WTC11 (cell line): ENCODE measurements around the gene TDRD15. TPM values are rescaled to one million over a fixed set of nuclear protein-coding genes. Genes with fewer than 3 reads are reported as not detected.

Source experiments
- ATAC-seq: fragments of 200-7000 bp; cut with Tn5 transposase; 2 replicates; pipeline ENCODE4 v1.10.0; 2021; ENCODE audit warnings: mild to moderate bottlenecking, moderate library complexity
- CTCF ChIA-PET: fragments of 300-600 bp; sonication (Branson Sonifier 250); formaldehyde crosslinking; loops from one replicate; lab custom pipeline; 2021; ENCODE audit warnings: antibody characterized with exemption; lab: Charles Lee
- POLR2A ChIA-PET: fragments of 350-600 bp; sonication (Branson Sonifier 250); formaldehyde crosslinking; loops from one replicate; lab custom pipeline; 2021; ENCODE audit warnings: antibody characterized with exemption; lab: Charles Lee
- DNase-seq: peaks from one replicate; pipeline ENCODE4 v3.0.0; 2021; ENCODE audit warnings: low spot score
- H3K27ac Mint-ChIP-seq: 2 replicates; pipeline ENCODE4 v1.8.0; 2021; ENCODE audit warnings: mixed read lengths
- H3K27me3 Mint-ChIP-seq: 2 replicates; pipeline ENCODE4 v1.8.0; 2021; ENCODE audit warnings: low read depth, mild to moderate bottlenecking, moderate library complexity, mixed read lengths
- H3K36me3 Mint-ChIP-seq: 2 replicates; pipeline ENCODE4 v1.8.0; 2021; ENCODE audit warnings: mixed read lengths
- H3K4me1 Mint-ChIP-seq: 2 replicates; pipeline ENCODE4 v1.8.0; 2022; ENCODE audit warnings: mixed read lengths
- H3K4me3 Mint-ChIP-seq: 2 replicates; pipeline ENCODE4 v1.8.0; 2021; ENCODE audit warnings: mild to moderate bottlenecking, moderate library complexity, mixed read lengths
- H3K9me3 Mint-ChIP-seq: 2 replicates; pipeline ENCODE4 v1.8.0; 2021; ENCODE audit warnings: mixed read lengths
- CBFB ChIP-seq: sonication (generic); formaldehyde crosslinking; IDR thresholded peaks from 2 replicates; pipeline ENCODE4 v1.8.1; 2022; ENCODE audit warnings: mild to moderate bottlenecking, low read depth, missing genetic modification reagents
- ELF4 ChIP-seq: sonication (generic); formaldehyde crosslinking; IDR thresholded peaks from 2 replicates; pipeline ENCODE4 v1.8.1; 2022; ENCODE audit warnings: low read depth, mild to moderate bottlenecking, moderate library complexity, missing genetic modification reagents
- MYBL2 ChIP-seq: sonication (generic); formaldehyde crosslinking; IDR thresholded peaks from 2 replicates; pipeline ENCODE4 v1.8.1; 2023; ENCODE audit warnings: mild to moderate bottlenecking, moderate library complexity, missing genetic modification reagents
- NR2C2 ChIP-seq: sonication (generic); formaldehyde crosslinking; IDR thresholded peaks from 2 replicates; pipeline ENCODE4 v1.8.0; 2022; ENCODE audit warnings: mild to moderate bottlenecking, missing genetic modification reagents
- NR3C1 ChIP-seq: sonication (generic); formaldehyde crosslinking; conservative IDR thresholded peaks from 2 replicates; pipeline ENCODE4 v1.8.1; 2023; ENCODE audit warnings: low read depth, mild to moderate bottlenecking, missing genetic modification reagents
- RELA ChIP-seq: sonication (generic); formaldehyde crosslinking; IDR thresholded peaks from 2 replicates; pipeline ENCODE4 v1.8.1; 2022; ENCODE audit warnings: missing genetic modification reagents, mild to moderate bottlenecking, borderline replicate concordance
- SOX15 ChIP-seq: fragments of 250-450 bp; sonication (Bioruptor Pico); IDR thresholded peaks from 2 replicates; pipeline ENCODE4 v1.9.0; 2021; ENCODE audit warnings: mild to moderate bottlenecking
- TEAD4 ChIP-seq: sonication (generic); formaldehyde crosslinking; IDR thresholded peaks from 2 replicates; pipeline ENCODE4 v1.8.0; 2022; ENCODE audit warnings: mild to moderate bottlenecking, missing genetic modification reagents
- ZBTB21 ChIP-seq: sonication (generic); formaldehyde crosslinking; IDR thresholded peaks from 2 replicates; pipeline ENCODE4 v1.8.1; 2023; ENCODE audit warnings: mild to moderate bottlenecking, missing genetic modification reagents, borderline replicate concordance
- ZNF121 ChIP-seq: sonication (generic); formaldehyde crosslinking; IDR thresholded peaks from 2 replicates; pipeline ENCODE4 v1.8.0; 2023; ENCODE audit warnings: missing genetic modification reagents
- ZNF317 ChIP-seq: sonication (generic); formaldehyde crosslinking; IDR thresholded peaks from 2 replicates; pipeline ENCODE4 v1.8.1; 2023; ENCODE audit warnings: low read depth, mild to moderate bottlenecking, moderate library complexity, missing genetic modification reagents, borderline replicate concordance
- ZNF396 ChIP-seq: fragments of 250-450 bp; sonication (Bioruptor Pico); IDR thresholded peaks from 2 replicates; pipeline ENCODE4 v1.8.0; 2021; ENCODE audit warnings: mild to moderate bottlenecking, moderate library complexity, borderline replicate concordance
- ZNF416 ChIP-seq: fragments of 250-450 bp; sonication (Bioruptor Pico); IDR thresholded peaks from 2 replicates; pipeline ENCODE4 v1.9.0; 2021; ENCODE audit warnings: mild to moderate bottlenecking, inconsistent platforms
- ZNF671 ChIP-seq: fragments of 250-450 bp; sonication (Bioruptor Pico); IDR thresholded peaks from 2 replicates; pipeline ENCODE4 v1.8.0; 2021; ENCODE audit warnings: mild to moderate bottlenecking
- total RNA-seq: library from RNA; stranded (reverse); gene quantifications from 3 replicates; pipeline ENCODE4 v1.2.3, GENCODE V29; 2021
- TF ChIP-seq, protein P1 (sequence below): sonication (generic); formaldehyde crosslinking; IDR thresholded peaks from 2 replicates; pipeline ENCODE4 v1.8.1; 2022; ENCODE audit warnings: mild to moderate bottlenecking, moderate library complexity, missing genetic modification reagents
- TF ChIP-seq, protein P2 (sequence below): sonication (generic); formaldehyde crosslinking; IDR thresholded peaks from 2 replicates; pipeline ENCODE4 v1.8.0; 2022; ENCODE audit warnings: mild to moderate bottlenecking, missing genetic modification reagents
- TF ChIP-seq, protein P3 (sequence below): sonication (generic); formaldehyde crosslinking; IDR thresholded peaks from 2 replicates; pipeline ENCODE4 v1.8.1; 2023; ENCODE audit warnings: mild to moderate bottlenecking, missing genetic modification reagents
- TF ChIP-seq, protein P4 (sequence below): fragments of 250-450 bp; sonication (Bioruptor Pico); IDR thresholded peaks from 2 replicates; pipeline ENCODE4 v1.9.0; 2021; ENCODE audit warnings: mild to moderate bottlenecking
- TF ChIP-seq, protein P5 (sequence below): fragments of 250-450 bp; sonication (Bioruptor Pico); IDR thresholded peaks from 2 replicates; pipeline ENCODE4 v1.9.0; 2021; ENCODE audit warnings: mild to moderate bottlenecking
- TF ChIP-seq, protein P6 (sequence below): fragments of 200-600 bp; IDR thresholded peaks from 2 replicates; pipeline ENCODE4 v1.8.0; 2022; ENCODE audit warnings: antibody characterized with exemption
- TF ChIP-seq, protein P7 (sequence below): sonication (generic); formaldehyde crosslinking; IDR thresholded peaks from 2 replicates; pipeline ENCODE4 v1.8.0; 2023; ENCODE audit warnings: mild to moderate bottlenecking, missing genetic modification reagents
- TF ChIP-seq, protein P8 (sequence below): sonication (generic); formaldehyde crosslinking; IDR thresholded peaks from 2 replicates; pipeline ENCODE4 v1.8.1; 2022; ENCODE audit warnings: low read depth, mild to moderate bottlenecking, moderate library complexity, missing genetic modification reagents, borderline replicate concordance

Gene TDRD15
- total RNA-seq, 1 experiment from 2014 or later, result not detected

DNA sequence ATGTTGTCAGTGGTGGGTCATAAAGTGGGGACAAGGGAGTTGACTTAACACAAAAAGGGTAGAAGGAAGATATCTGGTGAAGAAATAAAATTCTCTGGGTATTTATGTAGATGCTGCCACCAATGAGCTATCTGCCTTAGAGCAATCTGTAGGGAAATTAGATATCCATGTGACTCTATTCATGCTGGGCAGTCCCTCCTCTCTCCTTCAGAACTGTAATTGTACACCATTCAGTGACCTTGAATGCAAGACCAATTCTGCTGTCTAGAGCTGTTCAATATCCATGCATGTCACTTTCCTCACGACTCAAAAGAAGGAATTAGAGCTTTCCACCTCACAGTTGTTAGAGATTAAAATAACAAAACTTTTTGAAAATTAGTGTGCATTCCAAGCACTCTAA is 28.6 kb upstream of the TDRD15 start:
- Mint-ChIP-seq H3K27ac (no peak overlapping the region), H3K9me3 (no peaks in the 10 kb centered on the region), H3K27me3 (no peaks in the 10 kb centered on the region), H3K4me1 (peaks cover 31% of the 10 kb centered on the region), H3K4me3 (no peak overlapping the region), H3K36me3 (no peaks in the 10 kb centered on the region)
- CTCF ChIA-PET, result no interaction called here
- ATAC-seq (peak; percentile 34), DNase-seq (no peak)
- POLR2A ChIA-PET, result no interaction called here
- TF ChIP-seq ZNF671 (CRISPR knock-in tag), result no peak
- no peak for TF ChIP-seq SOX15 (CRISPR knock-in tag)
- TF ChIP-seq, protein P1, sequence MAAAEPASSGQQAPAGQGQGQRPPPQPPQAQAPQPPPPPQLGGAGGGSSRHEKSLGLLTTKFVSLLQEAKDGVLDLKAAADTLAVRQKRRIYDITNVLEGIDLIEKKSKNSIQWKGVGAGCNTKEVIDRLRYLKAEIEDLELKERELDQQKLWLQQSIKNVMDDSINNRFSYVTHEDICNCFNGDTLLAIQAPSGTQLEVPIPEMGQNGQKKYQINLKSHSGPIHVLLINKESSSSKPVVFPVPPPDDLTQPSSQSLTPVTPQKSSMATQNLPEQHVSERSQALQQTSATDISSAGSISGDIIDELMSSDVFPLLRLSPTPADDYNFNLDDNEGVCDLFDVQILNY (CRISPR knock-in tag), result no peak
- no peak for TF ChIP-seq ZBTB21 (CRISPR knock-in tag)
- no peak for TF ChIP-seq ZNF396 (CRISPR knock-in tag)
- TF ChIP-seq ZNF416 (CRISPR knock-in tag), result no peak
- TF ChIP-seq, protein P2, sequence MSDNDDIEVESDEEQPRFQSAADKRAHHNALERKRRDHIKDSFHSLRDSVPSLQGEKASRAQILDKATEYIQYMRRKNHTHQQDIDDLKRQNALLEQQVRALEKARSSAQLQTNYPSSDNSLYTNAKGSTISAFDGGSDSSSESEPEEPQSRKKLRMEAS (CRISPR knock-in tag), result no peak
- TF ChIP-seq, protein P3, sequence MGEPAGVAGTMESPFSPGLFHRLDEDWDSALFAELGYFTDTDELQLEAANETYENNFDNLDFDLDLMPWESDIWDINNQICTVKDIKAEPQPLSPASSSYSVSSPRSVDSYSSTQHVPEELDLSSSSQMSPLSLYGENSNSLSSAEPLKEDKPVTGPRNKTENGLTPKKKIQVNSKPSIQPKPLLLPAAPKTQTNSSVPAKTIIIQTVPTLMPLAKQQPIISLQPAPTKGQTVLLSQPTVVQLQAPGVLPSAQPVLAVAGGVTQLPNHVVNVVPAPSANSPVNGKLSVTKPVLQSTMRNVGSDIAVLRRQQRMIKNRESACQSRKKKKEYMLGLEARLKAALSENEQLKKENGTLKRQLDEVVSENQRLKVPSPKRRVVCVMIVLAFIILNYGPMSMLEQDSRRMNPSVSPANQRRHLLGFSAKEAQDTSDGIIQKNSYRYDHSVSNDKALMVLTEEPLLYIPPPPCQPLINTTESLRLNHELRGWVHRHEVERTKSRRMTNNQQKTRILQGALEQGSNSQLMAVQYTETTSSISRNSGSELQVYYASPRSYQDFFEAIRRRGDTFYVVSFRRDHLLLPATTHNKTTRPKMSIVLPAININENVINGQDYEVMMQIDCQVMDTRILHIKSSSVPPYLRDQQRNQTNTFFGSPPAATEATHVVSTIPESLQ (CRISPR knock-in tag), result no peak
- TF ChIP-seq NR2C2, result no peak
- TF ChIP-seq MYBL2 (CRISPR knock-in tag), result no peak
- no peak for TF ChIP-seq ZNF121 (CRISPR knock-in tag)
- TF ChIP-seq, protein P4, sequence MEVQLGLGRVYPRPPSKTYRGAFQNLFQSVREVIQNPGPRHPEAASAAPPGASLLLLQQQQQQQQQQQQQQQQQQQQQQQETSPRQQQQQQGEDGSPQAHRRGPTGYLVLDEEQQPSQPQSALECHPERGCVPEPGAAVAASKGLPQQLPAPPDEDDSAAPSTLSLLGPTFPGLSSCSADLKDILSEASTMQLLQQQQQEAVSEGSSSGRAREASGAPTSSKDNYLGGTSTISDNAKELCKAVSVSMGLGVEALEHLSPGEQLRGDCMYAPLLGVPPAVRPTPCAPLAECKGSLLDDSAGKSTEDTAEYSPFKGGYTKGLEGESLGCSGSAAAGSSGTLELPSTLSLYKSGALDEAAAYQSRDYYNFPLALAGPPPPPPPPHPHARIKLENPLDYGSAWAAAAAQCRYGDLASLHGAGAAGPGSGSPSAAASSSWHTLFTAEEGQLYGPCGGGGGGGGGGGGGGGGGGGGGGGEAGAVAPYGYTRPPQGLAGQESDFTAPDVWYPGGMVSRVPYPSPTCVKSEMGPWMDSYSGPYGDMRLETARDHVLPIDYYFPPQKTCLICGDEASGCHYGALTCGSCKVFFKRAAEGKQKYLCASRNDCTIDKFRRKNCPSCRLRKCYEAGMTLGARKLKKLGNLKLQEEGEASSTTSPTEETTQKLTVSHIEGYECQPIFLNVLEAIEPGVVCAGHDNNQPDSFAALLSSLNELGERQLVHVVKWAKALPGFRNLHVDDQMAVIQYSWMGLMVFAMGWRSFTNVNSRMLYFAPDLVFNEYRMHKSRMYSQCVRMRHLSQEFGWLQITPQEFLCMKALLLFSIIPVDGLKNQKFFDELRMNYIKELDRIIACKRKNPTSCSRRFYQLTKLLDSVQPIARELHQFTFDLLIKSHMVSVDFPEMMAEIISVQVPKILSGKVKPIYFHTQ (CRISPR knock-in tag), result no peak
- TF ChIP-seq, protein P5, sequence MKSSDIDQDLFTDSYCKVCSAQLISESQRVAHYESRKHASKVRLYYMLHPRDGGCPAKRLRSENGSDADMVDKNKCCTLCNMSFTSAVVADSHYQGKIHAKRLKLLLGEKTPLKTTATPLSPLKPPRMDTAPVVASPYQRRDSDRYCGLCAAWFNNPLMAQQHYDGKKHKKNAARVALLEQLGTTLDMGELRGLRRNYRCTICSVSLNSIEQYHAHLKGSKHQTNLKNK (CRISPR knock-in tag), result no peak
- TF ChIP-seq, protein P6, sequence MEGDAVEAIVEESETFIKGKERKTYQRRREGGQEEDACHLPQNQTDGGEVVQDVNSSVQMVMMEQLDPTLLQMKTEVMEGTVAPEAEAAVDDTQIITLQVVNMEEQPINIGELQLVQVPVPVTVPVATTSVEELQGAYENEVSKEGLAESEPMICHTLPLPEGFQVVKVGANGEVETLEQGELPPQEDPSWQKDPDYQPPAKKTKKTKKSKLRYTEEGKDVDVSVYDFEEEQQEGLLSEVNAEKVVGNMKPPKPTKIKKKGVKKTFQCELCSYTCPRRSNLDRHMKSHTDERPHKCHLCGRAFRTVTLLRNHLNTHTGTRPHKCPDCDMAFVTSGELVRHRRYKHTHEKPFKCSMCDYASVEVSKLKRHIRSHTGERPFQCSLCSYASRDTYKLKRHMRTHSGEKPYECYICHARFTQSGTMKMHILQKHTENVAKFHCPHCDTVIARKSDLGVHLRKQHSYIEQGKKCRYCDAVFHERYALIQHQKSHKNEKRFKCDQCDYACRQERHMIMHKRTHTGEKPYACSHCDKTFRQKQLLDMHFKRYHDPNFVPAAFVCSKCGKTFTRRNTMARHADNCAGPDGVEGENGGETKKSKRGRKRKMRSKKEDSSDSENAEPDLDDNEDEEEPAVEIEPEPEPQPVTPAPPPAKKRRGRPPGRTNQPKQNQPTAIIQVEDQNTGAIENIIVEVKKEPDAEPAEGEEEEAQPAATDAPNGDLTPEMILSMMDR, result no peak
- TF ChIP-seq CBFB (CRISPR knock-in tag), result no peak

DNA sequence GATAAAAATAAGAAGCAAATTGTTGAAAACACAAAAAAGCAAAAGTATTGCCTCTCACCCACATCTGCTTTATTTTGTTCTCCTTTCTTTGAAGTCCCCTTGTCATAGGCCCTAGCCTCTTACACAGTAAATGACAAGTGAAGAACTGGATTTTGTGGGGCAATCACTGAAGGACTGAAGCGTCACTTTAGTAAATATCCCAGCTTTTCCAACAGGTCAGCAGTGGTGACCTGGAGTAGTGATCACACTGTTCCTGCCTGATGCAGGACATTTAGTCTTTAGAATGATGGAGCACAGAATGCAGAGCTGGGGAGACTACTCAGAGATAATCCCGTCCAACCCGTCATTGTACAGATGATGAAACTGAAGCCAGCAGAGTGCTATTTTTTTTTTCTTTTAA is 28.1 kb upstream of the TDRD15 start:
- Mint-ChIP-seq H3K27ac (no peak overlapping the region), H3K4me3 (no peak overlapping the region), H3K4me1 (peaks cover 31% of the 10 kb centered on the region), H3K9me3 (no peaks in the 10 kb centered on the region), H3K27me3 (no peaks in the 10 kb centered on the region), H3K36me3 (no peaks in the 10 kb centered on the region)
- POLR2A ChIA-PET, result no interaction called here
- CTCF ChIA-PET, result no interaction called here
- DNase-seq (no peak), ATAC-seq (no peak)
- TF ChIP-seq ZNF317 (CRISPR knock-in tag), result no peak
- TF ChIP-seq, protein P7, sequence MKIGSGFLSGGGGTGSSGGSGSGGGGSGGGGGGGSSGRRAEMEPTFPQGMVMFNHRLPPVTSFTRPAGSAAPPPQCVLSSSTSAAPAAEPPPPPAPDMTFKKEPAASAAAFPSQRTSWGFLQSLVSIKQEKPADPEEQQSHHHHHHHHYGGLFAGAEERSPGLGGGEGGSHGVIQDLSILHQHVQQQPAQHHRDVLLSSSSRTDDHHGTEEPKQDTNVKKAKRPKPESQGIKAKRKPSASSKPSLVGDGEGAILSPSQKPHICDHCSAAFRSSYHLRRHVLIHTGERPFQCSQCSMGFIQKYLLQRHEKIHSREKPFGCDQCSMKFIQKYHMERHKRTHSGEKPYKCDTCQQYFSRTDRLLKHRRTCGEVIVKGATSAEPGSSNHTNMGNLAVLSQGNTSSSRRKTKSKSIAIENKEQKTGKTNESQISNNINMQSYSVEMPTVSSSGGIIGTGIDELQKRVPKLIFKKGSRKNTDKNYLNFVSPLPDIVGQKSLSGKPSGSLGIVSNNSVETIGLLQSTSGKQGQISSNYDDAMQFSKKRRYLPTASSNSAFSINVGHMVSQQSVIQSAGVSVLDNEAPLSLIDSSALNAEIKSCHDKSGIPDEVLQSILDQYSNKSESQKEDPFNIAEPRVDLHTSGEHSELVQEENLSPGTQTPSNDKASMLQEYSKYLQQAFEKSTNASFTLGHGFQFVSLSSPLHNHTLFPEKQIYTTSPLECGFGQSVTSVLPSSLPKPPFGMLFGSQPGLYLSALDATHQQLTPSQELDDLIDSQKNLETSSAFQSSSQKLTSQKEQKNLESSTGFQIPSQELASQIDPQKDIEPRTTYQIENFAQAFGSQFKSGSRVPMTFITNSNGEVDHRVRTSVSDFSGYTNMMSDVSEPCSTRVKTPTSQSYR (CRISPR knock-in tag), result no peak
- TF ChIP-seq TEAD4 (CRISPR knock-in tag), result no peak
- TF ChIP-seq ELF4 (CRISPR knock-in tag), result no peak
- TF ChIP-seq RELA, result no peak
- TF ChIP-seq, protein P8, sequence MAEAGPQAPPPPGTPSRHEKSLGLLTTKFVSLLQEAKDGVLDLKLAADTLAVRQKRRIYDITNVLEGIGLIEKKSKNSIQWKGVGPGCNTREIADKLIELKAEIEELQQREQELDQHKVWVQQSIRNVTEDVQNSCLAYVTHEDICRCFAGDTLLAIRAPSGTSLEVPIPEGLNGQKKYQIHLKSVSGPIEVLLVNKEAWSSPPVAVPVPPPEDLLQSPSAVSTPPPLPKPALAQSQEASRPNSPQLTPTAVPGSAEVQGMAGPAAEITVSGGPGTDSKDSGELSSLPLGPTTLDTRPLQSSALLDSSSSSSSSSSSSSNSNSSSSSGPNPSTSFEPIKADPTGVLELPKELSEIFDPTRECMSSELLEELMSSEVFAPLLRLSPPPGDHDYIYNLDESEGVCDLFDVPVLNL (CRISPR knock-in tag), result no peak
- no peak for TF ChIP-seq NR3C1
